Thyroid gland (tissue), 4 donors: ENCODE results near the gene MFGE8.

Experiments used
- POLR2A ChIP-seq, 2 donors: fragments of 450-650 bp; IDR thresholded peaks; one replicate each; pipeline ENCODE4 v1.6.1; 2017; ENCODE audit warnings: antibody characterized with exemption in 2 of 2, mild to moderate bottlenecking in 2 of 2, moderate library complexity in 1 of 2
- TF ChIP-seq, protein P1 (sequence below), 6 experiments: fragments of 200-600 bp in 3 of 6; fragments of 450-650 bp in 3 of 6; sonication (generic) in 3 of 6; IDR thresholded peaks; one replicate each; pipeline ENCODE4 v1.5.1; 2016 to 2019; ENCODE audit warnings: antibody characterized with exemption in 6 of 6, mild to moderate bottlenecking in 2 of 6, inconsistent platforms in 1 of 6, moderate library complexity in 1 of 6

DNA sequence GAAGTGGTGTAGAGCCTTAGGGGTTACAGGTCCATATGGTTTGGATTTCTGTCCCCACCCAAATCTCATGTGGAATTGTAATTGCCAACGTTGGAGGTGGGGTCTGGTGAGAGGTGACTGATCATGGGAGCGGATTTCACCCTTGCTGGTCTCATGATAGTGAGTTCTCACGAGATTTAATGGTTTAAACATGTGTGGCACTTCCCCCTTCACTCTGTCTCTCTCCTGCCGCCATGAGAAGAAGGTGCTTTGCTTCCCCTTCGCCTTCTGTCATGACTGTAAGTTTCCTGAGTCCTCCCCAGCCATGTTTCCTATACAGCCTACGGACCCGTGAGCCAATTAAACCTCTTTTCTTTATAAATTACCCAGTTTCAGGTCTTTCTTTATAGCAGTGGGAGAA is 43.1 kb upstream of the MFGE8 start:
- TF ChIP-seq, protein P1, sequence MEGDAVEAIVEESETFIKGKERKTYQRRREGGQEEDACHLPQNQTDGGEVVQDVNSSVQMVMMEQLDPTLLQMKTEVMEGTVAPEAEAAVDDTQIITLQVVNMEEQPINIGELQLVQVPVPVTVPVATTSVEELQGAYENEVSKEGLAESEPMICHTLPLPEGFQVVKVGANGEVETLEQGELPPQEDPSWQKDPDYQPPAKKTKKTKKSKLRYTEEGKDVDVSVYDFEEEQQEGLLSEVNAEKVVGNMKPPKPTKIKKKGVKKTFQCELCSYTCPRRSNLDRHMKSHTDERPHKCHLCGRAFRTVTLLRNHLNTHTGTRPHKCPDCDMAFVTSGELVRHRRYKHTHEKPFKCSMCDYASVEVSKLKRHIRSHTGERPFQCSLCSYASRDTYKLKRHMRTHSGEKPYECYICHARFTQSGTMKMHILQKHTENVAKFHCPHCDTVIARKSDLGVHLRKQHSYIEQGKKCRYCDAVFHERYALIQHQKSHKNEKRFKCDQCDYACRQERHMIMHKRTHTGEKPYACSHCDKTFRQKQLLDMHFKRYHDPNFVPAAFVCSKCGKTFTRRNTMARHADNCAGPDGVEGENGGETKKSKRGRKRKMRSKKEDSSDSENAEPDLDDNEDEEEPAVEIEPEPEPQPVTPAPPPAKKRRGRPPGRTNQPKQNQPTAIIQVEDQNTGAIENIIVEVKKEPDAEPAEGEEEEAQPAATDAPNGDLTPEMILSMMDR (IDR thresholded peaks at IDR 0.05), result no peak
- no peak for TF ChIP-seq POLR2A (IDR thresholded peaks at IDR 0.05)
